OCI-LY3 (cell line): Measurements from ENCODE around the gene SLC12A8.

ENCODE experiments used
- EZH2phosphoT487 ChIP-seq: fragments of 200-600 bp; shearing (Covaris generic); IDR thresholded peaks from 2 replicates; pipeline ENCODE4 v1.6.1; 2018; ENCODE audit warnings: antibody characterized with exemption, mixed run types, low read depth
- TF ChIP-seq, protein P1 (sequence below): fragments of 200-600, 300-600 bp; sonication (generic); IDR thresholded peaks from 2 replicates; pipeline ENCODE4 v1.5.1; 2014; ENCODE audit warnings: antibody characterized with exemption, low read length, low read depth

DNA sequence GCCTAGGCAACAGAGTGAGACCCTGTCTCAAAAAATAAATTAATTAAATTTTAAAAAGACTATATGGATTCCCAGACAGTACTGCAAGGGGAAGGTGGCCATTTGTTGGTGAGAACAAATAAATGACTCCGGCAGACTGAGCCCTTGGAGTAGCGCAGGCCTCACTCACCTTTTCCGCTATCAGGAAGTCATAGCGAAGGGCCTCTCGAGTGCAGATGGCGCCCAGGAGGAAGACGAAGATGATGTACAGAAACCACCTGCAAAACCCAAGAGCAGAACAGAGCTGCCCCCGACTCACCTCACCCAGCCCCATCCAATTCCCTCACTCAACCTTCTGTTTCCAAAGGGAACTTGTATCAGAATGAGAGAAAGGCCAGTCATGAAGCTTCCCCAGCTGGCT lies 93.9 kb downstream of the SLC12A8 start:
- TF ChIP-seq, protein P1, sequence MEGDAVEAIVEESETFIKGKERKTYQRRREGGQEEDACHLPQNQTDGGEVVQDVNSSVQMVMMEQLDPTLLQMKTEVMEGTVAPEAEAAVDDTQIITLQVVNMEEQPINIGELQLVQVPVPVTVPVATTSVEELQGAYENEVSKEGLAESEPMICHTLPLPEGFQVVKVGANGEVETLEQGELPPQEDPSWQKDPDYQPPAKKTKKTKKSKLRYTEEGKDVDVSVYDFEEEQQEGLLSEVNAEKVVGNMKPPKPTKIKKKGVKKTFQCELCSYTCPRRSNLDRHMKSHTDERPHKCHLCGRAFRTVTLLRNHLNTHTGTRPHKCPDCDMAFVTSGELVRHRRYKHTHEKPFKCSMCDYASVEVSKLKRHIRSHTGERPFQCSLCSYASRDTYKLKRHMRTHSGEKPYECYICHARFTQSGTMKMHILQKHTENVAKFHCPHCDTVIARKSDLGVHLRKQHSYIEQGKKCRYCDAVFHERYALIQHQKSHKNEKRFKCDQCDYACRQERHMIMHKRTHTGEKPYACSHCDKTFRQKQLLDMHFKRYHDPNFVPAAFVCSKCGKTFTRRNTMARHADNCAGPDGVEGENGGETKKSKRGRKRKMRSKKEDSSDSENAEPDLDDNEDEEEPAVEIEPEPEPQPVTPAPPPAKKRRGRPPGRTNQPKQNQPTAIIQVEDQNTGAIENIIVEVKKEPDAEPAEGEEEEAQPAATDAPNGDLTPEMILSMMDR = no peak
- TF ChIP-seq EZH2phosphoT487 = no peak
